Erythroblast (primary cell): Measurements from ENCODE around the gene AK8.

Experiments
- GATA1 ChIP-seq: IDR thresholded peaks from 2 replicates; pipeline ENCODE4 v1.6.1; 2011; ENCODE audit warnings: low read depth, mild to moderate bottlenecking, control low read depth, low read length, moderate library complexity
- POLR2A ChIP-seq: IDR thresholded peaks from 2 replicates; pipeline ENCODE4 v1.6.1; 2011; ENCODE audit warnings: mild to moderate bottlenecking, low read length

DNA sequence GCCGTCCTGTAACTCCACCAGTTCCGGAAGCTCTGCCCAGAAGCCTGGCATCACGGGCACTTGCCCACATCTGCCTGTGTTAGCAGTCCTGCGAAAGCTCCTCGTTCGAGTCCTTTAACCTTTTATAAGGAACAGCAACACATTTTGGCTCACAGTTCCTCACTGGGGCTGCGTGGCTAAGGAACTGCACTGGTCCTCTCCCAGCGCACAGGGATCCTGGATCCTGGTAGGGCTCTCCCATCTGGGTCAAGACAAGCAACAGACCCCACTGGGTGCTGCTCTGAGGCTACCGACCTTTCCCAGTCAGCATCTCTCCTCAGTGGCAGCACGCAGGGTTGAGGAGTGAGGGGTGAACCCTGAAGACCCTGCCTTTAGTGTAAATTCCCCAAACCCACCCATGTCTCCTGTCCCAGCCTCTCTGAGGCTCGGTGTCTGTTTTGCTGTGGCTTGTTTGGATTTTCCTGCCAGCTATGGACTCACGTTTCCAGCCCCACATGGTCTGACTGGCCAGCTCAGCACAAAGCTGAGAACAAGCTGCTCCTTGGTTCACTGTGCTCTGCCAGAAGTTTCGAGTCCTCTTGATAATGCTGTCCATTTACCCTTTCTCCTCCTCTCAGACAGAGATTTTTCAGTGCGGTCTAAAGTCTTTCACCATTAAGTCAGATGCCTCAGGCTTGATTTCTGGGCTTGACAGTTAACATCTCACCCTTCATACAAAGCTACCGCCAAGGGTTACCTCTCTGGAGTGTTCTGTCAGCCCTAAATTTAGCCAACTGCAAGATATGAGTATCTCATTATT lies 80.0 kb downstream of the AK8 start:
- no peak for TF ChIP-seq POLR2A
- TF ChIP-seq GATA1 = no peak
